GM12801 (cell line): ENCODE data around the gene NUP88.

Source experiments
- CTCF ChIP-seq: IDR thresholded peaks from one replicate; pipeline ENCODE4 v1.5.1; 2011; ENCODE audit warnings: control low read depth; ENCODE audit not compliant: insufficient read length; ENCODE audit errors: extremely low read depth

Gene NUP88

GRCh38 chr17:5344914-5345313 is 74.5 kb downstream of the NUP88 start:
- no peak for TF ChIP-seq CTCF
